ENCODE measurements around the gene PIK3CG.

PIK3CG gene

DNA sequence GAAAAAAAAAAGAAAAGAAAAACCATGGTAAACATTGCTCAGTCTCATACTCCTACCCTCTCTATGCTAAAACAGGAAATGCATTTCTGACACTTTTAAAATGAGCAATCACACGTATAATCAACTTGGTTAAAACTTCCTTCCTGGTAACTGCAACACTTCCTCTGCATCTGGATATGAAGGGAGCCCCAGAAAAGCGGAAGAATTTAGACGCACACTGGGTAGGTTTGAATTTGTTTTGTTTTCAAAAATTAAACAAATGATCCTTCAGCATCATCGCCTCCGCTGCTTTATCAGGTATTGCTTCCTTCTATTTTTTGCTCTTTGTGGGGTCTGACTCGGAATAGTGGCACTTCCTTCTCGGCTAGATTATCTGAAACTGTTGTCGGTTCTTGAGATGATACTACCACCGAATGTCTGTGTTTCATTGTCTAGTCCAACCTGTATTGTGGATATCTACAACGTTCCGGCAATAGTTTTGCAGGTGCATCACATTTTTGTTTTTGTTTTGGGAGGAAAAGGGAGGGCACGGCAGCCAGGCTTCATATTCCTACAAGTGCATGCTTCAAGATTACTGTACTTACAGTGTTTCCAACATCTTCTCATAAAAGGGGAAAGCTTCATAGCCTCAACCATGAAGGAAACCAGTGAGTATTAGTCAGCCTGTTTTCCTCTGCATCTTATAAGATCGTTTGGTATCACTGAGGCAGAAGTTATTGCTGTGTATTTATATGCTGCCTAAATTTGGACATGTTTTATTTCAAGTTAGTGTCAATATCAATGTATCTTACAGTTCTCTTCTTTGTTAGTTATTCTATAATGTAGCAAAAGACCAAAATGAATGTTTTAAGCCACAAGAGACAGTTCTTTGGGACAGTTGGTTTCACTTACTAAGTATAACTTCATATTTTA is at the start of gene PIK3CG:
PIK3CG (plus strand) TSS at position 153 of the 912 bp plus-strand sequence. CDS start 2,280 bp downstream, outside the sequence.
- no peak for DNase-seq (ENCODE audit: low read depth)
- no peak within 1 kb of the TSS for H3K4me3 ChIP-seq (ENCODE audit: low read depth, low read length)
- no peak for TF ChIP-seq CTCF (IDR thresholded peaks at IDR 0.05; ENCODE audit: control insufficient read depth, extremely low read depth, insufficient read depth)

GRCh38 chr7:106817098-106817497 is 48.0 kb upstream of the PIK3CG start:
- no peak overlapping the region for H3K4me3 ChIP-seq (ENCODE audit: low read depth, low read length)
- no peak for DNase-seq (ENCODE audit: low read depth)
- TF ChIP-seq CTCF (IDR thresholded peaks at IDR 0.05; ENCODE audit: control insufficient read depth, extremely low read depth, insufficient read depth), result no peak

DNA sequence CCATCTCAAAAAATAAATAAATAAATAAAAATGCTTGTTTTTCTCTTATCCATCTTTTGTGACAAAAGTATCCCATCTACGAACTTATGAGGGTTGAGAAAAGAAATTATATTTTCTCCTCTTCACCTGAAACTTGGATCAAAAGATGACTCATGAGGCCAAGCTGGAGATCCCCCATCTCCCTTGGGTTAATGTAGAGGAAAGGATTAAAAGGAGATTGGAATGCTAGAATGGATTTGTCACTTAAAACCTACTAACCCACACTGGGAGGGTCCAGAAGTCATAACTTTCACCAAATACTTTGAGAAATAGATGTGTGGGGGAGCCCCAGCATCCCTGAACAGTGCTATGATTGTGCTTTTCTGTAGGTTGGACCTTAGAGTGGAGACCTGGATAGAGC is 46.3 kb upstream of the PIK3CG start:
- no peak overlapping the region for H3K4me3 ChIP-seq (ENCODE audit: low read depth, low read length)
- TF ChIP-seq CTCF (IDR thresholded peaks at IDR 0.05; ENCODE audit: control insufficient read depth, extremely low read depth, insufficient read depth), result no peak
- no peak for DNase-seq (ENCODE audit: low read depth)

- H3K4me3 ChIP-seq (ENCODE audit: low read depth, low read length), result no peak overlapping the region
- no peak for DNase-seq (ENCODE audit: low read depth)
- no peak for TF ChIP-seq CTCF (IDR thresholded peaks at IDR 0.05; ENCODE audit: control insufficient read depth, extremely low read depth, insufficient read depth)
Observed at GRCh38 chr7:106819546-106819945, 45.5 kb upstream of the PIK3CG start.

GRCh38 chr7:106820321-106821217 is 44.5 kb upstream of the PIK3CG start:
- TF ChIP-seq CTCF (IDR thresholded peaks at IDR 0.05; ENCODE audit: control insufficient read depth, extremely low read depth, insufficient read depth), result no peak
- no peak overlapping the region for H3K4me3 ChIP-seq (ENCODE audit: low read depth, low read length)
- no peak for DNase-seq (ENCODE audit: low read depth)

- no peak for DNase-seq (ENCODE audit: low read depth)
- no peak overlapping the region for H3K4me3 ChIP-seq (ENCODE audit: low read depth, low read length)
- no peak for TF ChIP-seq CTCF (IDR thresholded peaks at IDR 0.05; ENCODE audit: control insufficient read depth, extremely low read depth, insufficient read depth)
Observed at GRCh38 chr7:106823631-106824030, 41.5 kb upstream of the PIK3CG start.

Data from LNCaP clone FGC (cell line).